ENCODE measurements around the gene DENND2D. TPM values are rescaled to one million over a fixed set of nuclear protein-coding genes. Genes with fewer than 3 reads are reported as not detected.

DENND2D gene
- total RNA-seq, 1 experiment from 2014 or later = 0.67 TPM

DNA sequence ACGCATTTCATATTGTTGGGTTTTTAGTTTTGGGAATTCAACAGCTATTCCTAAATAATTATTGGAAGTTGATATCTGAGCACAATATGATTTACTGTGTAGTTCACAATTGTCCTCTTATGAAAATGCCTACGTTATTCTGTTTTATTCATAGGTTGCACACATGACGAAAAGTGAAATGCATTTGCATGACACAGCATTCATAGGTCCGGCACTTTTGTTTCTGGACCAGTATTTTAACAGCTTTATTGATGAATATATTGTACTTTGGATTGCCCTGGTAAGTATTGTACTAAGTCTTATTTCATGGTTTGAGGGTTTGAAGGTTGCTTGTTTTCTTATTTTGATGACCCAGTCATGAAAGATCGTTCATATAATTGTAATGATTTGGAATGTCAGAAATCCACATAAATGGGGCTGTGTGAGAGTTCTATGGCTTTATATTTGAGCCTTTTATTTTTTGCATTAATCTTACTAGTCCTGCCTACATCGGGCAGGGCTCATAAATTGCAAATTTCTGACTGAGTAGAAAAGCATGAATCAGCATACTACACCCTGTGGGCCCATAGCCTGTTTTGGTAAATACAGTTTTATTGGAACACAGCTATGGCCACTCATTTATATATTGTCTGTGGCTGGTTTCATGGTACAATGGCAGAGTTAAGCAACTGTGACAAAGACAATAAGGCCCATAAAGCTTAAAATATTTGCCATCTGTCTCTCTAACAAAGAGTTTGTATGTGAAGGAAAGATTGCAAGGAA, 17.0 kb downstream of the DENND2D start:
- no peak for DNase-seq (ENCODE audit: extremely low read depth, low read depth)

DNA sequence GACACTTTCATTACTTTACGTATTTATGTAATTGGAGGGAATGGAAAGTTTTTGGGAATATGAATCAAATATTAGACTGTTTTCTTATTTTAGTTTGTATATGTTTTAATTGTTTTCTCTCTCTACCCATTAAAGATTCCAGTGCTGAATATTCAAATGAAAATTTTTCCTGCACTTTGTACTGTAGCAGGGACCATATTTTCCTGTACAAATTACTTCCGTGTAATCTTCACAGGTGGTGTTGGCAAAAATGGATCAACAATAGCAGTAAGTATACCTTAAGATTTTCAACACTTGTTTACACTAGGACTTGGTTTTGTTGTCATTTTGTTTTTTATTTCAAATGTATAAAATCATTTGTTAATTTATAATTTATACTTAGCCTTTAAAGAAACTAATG, 18.4 kb downstream of the DENND2D start:
- DNase-seq (ENCODE audit: extremely low read depth, low read depth) = no peak

DNA sequence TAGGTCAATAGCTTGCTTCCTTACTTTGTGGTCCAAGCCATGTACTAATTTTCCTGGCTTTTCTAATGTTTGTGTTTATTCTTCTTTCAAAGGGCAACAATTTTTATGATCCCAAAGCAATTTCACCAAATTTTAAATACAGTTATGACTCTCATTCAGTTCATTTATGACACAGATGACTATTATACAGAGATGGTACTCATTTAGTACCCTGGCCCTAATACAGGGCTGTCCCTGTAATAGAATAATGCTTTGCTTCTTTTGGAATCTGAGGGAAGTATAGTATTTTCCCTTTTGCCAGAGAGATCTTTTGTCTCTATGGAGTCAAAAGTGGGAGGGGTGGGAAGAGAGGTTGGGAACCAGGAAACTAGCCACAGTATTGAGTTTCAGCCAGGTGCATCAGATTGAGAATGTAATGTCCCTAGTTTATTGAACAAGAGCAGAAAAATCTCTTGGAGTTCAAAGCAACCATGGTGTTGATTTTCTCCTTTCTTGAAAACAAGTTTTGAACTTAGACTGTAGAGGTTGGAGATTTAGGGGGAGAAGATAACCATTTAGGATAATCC, 20.4 kb downstream of the DENND2D start:
- DNase-seq (ENCODE audit: extremely low read depth, low read depth) = no peak

DNA sequence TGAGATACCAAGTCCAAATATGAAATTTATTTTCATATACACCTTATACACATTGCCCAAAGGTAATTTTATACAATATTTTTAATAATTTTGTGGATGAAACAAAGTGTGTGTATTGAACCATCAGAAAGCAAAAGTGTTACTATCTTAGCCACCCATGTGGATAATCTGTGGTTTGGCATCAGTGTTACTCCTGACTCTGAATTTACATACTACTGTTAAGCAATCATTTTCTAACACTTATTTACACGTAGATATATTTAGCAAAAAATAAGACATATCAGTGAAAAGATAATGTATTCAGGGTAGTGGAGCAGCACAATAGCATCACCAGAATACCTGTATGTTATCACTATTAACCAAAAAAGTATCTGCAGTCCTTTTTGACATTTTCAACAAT, 23.8 kb downstream of the DENND2D start:
- DNase-seq (ENCODE audit: extremely low read depth, low read depth) = no peak

DNA sequence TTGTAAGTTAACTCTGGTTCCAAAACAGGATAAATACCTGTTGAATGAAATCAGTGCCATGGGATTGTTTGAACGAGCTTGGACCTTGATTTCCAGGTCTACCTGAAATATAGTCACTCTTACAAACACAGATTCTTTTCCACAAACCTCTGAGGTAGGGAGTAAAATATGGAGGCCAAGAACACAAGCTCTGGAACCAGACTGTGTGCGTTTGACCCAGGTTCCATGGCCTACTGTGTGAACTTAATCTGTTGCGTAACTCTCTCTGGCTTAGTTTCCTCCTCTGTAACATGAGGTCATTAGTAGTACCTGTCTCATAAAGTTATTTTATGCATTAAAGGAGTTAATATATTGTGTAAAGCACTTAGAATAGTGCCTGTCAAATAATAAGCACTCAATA, 25.1 kb downstream of the DENND2D start:
- DNase-seq (ENCODE audit: extremely low read depth, low read depth) = no peak

DNA sequence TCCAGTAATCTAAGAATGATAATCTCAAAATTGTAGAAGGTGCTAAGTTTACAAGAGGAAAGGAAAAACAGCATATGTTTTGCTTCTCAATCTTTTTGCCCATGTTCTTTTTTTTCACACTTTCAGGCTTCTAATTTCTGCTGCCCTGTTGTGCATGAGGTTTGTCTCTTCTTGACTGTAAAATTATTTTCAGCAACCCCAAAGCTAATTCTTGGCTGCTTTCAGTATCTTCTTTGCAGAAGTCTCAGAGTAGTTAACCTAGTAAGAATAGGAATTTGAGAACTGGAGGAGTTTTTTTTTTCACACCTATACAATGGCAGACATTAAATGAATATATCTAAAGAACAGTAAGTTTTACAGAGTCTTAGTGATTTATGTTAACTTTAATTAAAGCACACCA, 26.4 kb downstream of the DENND2D start:
- DNase-seq (ENCODE audit: extremely low read depth, low read depth) = no peak

DNA sequence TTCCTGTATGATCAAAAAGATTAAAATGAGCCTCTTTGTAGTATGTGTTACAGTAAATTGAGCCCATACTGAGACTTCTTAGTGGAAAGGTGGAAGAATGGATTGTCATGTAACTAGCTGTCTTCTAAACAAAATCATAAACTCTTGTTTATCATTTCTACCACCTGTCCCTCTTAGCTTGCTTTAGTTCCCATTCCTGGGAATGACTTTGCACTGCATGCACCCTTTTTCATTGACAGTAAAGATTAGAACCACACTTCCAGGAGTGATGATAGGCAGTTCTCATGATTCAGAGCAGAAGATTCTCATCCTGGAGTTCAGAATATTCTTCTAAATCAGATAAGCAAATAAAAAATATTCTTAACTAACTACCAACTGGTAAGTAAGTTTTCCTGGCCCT, 28.0 kb downstream of the DENND2D start:
- DNase-seq (ENCODE audit: extremely low read depth, low read depth) = no peak

DNA sequence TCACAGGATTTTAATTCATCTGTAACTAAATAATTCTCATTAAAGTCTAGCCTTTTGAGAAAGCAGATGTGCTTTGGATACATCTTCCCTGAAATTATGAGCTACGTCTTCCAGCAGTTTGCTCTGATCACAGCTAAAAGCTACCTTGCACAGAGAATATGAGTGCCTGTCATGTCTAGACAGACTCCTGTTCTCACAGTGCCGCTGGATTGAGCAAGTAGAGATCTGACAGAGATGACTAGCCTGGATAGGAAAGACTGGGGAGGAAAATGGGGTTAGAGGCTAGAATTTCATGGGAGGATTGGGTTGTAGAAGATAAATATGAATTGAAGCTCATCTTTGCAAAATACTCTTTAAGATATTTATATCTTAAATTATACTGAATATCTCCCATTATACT, 36.3 kb downstream of the DENND2D start:
- no peak for DNase-seq (ENCODE audit: extremely low read depth, low read depth)

DNA sequence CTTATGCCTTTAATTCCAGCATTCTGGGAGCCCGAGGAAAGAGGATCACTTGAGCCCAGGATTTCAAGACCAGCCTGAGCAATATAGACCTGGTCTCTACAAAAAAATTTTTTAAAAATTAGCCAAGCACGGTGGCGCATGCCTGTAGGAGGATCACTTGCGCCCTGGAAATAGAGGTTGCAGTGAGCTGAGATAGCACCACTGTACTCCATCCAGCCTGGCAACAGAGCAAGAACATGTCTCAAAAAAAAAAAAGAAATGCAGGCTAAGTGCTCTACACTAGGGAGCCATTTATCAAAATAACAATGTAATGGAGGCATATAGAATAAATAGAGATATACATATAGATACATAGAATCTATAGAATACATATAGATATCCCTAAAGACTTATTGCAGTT, 37.1 kb downstream of the DENND2D start:
- DNase-seq (ENCODE audit: extremely low read depth, low read depth) = no peak

DNA sequence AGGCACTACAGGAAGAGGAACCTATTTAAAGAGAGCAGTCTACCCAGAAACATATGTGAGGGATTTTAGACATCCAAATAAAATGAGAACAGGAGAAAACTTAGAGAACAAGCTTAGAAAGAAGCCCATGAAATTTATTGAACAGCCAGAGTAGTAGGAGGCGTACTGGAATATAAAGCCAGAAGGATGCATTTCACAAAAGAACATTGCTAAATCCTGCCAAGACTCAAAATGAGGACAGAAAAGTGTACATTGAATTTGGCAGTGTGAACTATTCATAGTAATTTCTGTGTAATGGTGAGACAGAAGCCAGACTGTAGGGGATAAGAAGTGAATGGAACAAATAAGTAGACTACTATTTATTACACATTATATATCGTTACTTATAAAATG, 38.0 kb downstream of the DENND2D start:
- DNase-seq (ENCODE audit: extremely low read depth, low read depth) = no peak

DNA sequence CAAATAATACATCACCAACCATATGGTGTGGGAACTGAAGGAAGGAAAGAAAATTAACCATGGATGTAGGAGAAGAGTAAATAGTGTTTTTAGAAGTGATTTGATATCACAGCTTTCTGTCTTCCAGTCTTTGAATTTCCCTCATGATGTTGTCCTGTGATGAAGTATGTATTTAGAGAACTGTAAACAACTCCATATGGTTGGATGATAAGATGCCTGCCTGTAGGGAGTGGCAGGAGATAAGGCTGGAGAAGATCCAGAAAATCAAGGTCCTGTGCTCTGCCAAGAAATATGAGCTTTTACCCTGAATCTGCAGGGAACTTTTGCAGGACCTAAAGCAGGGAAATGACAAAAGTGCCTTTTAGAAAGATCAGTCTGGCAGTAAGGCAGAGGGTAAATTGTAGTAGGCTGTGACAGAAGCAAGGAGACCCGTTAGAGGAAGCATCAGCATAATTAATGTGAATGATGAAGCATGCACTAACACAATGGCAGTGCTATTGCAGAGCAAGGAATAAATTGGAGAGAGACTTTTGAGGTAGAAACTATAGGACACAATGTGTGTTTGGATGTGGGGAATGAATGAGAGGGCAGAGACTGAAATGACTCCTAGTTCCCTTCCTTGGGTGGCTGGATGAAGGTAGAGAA, 38.5 kb downstream of the DENND2D start:
- DNase-seq (ENCODE audit: extremely low read depth, low read depth) = no peak

DNA sequence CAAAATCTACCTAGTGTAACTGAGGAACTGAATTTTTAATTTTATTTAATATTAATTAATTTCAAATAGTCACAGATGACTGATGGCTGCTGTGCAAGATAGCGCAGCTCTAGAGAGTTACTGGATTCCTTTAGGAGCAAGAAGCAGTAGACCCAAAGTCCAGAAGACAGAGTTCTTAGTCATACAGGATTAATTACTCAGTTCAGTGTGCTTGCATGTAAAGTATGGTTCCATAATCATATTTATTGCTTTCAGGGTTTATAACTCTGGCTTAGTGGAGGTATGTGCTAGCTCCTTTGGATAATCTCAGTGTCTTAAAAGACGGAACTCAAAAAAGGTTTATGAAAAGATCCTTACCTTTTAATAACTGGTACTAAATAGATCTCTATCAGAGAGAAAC, 43.0 kb downstream of the DENND2D start:
- DNase-seq (ENCODE audit: extremely low read depth, low read depth) = no peak

DNA sequence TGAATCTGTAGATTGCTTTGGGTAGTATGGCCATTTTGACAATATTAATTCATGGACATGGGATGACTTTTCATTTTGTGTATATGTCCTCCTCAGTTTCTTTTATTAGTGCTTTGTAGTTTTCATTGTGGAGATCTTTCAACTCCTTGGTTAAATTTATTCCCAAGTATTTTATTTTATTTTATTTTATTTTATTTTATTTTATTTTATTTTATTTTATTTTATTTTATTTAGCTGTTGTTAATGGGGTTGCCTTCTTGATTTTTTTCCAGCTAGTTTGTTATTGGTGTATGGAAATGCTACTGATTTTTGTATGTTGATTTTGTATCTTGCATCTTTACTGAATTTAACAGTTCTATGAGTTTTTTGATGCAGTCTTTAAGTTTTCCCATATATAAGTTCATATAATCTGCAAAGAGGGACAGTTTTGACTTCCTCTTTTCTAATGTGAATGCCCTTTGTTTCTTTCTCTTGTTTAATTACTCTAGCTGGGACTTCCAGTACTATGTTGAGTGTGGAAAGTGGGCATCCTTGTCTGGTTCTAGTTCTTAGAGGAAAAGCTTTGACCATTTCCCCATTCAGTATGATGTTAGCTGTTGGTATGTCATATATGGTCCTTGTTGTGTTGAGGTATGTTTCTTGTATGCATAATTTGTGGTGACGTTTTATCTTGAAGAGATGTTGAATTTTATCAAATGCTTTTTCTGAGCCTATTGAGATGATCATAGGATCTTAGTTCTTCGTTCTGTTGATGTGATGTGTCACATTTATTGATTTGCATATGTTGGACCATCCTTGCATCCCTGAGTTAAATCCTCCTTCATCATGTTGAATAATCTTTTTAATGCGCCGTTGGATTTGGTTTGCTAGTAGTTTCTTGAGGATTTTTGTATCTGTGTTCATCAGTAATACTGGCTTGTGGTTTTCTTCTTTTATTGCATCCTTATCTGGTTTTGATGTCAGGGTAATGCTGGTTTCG, 46.1 kb downstream of the DENND2D start:
- no peak for DNase-seq (ENCODE audit: extremely low read depth, low read depth)

DNA sequence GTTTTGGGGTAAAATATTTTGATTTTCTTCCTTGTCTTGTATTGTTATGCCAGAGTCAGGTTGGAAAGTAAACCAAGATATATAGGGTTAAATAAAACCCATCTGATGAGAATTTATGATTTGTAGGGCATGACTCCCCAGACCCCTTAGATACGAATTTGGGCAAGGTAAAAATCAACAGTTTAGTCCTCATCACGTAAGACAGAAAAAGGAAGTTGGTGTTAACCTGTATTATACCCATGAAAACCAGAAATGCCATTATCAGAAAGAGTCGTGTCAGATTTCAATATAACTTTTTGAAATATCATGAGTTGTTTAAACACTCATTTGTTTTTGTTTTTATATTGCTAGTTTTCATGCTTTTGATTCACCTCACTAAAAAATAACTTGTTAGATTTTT, 48.6 kb downstream of the DENND2D start:
- no peak for DNase-seq (ENCODE audit: extremely low read depth, low read depth)

DNA sequence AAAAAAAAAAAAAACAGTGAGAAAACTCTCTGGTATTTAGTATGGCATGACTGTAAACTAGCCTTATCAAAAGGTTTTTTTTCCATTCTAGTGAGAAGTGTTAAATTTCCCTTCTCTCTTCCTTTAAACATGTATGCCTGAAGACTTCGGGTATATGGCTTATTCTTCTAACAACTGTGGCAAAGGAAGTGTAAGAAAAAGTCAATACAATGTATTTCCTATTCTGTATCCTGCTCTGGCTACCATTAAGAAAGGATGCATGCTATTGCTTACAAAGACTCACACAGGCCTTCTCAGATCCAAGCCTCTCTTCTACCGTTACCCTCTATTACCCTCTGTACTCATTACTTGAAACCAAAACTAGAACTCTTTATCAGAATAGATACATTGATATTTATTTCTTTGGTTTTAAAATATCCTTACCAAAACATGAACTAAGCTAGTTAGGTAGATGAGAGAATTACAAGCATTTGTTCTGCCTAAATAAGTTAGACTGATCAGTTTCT, 52.0 kb downstream of the DENND2D start:
- no peak for DNase-seq (ENCODE audit: extremely low read depth, low read depth)

DNA sequence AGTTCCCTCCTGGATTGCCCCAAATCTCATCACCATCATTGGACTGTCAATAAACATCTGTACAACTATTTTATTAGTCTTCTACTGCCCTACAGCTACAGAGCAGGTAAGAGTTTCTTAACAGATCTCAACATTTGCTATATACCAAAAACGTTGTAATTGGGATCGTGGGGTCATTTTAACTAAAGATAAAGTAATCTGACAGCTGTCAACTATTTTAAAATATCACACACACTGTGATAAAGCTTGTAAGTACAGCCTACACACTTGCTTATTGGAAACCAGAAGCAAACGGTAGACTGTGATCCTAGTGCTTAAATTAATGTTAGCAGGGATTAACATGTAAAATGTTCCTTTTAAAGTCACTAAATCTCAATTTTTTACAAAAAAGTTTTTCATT, 52.5 kb downstream of the DENND2D start:
- DNase-seq (ENCODE audit: extremely low read depth, low read depth) = no peak

DNA sequence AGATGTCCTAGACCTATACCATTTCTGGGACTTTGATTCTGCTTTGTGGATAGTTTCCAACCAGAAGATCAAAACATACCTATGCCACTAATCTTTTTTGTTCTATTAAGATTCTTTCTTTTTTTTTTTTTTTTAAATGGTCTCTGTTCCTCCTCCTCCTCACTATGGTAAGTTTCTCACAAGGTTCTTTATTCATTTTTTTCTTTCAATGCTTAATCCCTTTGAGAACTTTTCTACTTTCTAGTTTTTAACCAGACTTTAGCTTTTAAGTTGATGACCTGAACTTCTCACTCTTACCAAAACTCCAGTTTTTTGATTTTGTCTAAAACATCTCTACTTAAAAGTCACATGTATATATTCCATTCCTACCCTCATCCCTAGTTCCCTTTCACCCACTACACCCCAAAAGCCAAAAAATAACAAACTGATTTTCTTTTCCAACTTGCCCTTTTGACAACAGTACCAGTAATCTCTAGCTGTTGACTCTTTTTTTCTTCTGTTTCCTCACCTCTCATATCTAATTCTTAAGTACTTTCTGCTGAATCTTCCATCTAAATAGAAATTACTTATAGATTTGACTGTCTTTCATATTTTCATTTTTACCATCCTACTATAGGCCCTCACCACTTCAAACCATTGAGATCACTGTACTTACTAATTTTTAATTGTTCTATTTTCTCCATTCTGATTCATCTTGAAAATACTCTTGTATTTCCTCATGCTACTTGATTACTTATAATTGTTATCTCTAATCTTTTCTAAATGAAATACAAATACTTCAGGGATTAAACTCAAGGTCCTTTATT, 54.3 kb downstream of the DENND2D start:
- DNase-seq (ENCODE audit: extremely low read depth, low read depth) = no peak

DNA sequence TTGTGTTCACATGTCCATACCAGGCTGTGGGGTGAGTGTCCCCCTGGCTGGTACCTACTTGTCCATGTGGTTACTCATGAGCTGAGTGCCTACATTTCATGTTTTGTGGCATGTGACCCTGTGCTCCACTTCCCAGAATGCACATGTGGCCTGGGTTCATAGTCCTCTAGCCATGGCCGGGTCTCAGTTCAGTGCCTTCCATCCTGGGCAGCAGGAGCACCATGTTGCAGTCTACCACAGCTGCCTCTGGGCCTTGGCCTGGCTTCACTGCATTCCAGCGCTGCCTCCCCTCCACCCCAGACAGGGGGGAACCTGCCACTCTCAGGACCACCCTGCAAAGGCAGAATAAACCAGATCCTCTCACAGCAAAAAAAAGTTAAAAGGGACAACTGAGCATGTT, 54.9 kb downstream of the DENND2D start:
- no peak for DNase-seq (ENCODE audit: extremely low read depth, low read depth)

DNA sequence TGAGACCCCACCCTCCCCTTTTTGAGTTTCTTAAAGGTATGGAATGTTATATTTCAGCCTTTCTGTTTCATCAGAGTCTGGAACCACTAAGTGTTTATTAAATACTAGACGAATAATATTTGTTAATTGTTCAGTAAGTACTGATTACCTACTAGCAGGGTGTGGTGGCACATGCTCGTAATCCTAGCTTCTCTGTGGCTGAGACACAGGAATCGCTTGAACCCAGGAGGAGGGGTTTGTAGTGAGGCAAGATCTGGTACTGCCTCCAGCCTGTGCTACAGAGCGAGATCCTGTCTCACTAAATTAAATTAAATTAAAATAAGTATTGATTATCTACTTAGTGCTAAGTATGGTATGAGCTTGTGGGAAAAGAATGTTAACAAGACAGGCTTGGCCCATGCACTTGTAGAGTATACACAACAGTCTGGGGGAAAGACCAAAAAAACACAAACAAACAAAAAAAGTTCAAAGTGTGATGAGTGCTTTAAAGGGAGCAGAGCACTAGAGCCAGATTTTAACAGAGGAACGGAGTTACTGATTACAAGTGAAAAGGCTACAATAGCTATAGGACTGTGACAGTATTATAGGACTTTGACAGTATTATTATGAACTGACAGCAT, 58.0 kb downstream of the DENND2D start:
- no peak for DNase-seq (ENCODE audit: extremely low read depth, low read depth)
